UCSD-AML1 (cell line): ENCODE measurements around the gene KLHL33.

Source experiments
- DNase-seq: peaks from one replicate; lab custom pipeline; 2025; ENCODE audit not compliant: unreplicated experiment; lab: John Stamatoyannopoulos, UW

KLHL33 gene

GRCh38 chr14:20417250-20418186, 18.4 kb downstream of the KLHL33 start:
- DNase-seq = no peak

- no peak for DNase-seq
Measured at GRCh38 chr14:20416223-20416622, 19.7 kb downstream of the KLHL33 start.

GRCh38 chr14:20415782-20416206, 20.2 kb downstream of the KLHL33 start:
- peak; percentile 20 for DNase-seq

DNA sequence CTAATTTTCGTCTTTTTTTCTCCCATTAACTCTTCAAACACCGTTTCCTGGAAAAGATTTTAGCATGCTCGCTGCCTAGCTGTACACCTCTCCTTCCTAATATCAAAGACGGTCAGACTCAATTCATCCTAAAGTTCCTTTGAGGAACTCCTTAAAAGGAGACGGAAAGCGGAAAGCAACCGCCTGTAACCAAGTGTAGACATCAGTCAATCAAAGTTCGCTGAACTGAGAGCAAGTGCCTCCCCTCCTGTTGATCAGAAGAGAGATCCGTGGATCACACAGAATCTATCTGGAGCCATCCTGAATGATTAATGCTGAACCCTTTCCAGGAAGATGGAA, 22.3 kb downstream of the KLHL33 start:
- DNase-seq = no peak

GRCh38 chr14:20412876-20413743, 22.9 kb downstream of the KLHL33 start, which contains the start of gene TEP1:
Gene TEP1 (minus strand): TSS chr14:20413501. CDS start chr14:20408439, 5,062 bp downstream.
- peak; percentile 87 for DNase-seq

- no peak for DNase-seq
Measured at GRCh38 chr14:20412411-20412810, 23.6 kb downstream of the KLHL33 start.

GRCh38 chr14:20409226-20409625, 26.7 kb downstream of the KLHL33 start:
- no peak for DNase-seq

DNA sequence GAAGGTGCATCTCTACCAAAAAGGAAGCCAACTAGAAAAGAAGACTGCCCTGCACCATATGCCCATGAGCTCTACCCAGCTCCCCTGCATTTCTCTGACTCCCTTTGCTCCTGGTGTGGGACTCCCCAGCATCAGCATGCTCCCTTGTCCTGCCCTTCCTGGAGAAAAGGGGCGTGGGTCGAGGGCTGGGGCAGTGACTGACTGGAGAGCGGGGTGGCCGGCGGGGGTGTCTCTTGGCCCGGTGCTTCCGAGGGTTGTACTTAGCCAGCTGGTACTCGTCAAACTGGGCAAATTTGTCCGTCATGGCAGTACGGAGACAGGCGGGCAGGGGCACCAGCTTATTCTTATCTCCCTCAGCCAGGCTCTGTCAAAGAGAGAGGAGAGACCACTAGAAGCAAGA, 32.4 kb downstream of the KLHL33 start:
- DNase-seq = no peak

GRCh38 chr14:20400965-20401593, 34.9 kb downstream of the KLHL33 start:
- no peak for DNase-seq

DNA sequence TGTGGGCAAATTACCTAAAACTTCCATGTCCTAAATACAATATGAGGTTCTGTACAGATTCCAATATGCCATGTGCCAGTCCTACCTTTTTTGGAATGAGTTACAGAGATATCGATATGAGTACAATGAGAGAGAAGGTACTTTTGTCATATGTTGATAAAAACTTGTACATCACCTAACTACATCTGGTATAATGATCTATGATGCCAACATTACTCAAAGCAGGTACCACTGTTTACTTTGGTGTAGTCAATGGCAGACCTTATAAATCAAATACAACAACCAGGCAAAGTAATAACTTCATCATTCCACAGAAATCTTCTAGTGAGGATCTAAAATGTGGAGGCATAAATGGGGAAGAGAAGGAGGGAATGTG, 35.4 kb downstream of the KLHL33 start:
- no peak for DNase-seq

GRCh38 chr14:20397511-20397910, 38.5 kb downstream of the KLHL33 start:
- DNase-seq = no peak

- no peak for DNase-seq
Measured at GRCh38 chr14:20391505-20391904, 44.5 kb downstream of the KLHL33 start.

- DNase-seq = no peak
Measured at GRCh38 chr14:20388159-20388558, 47.8 kb downstream of the KLHL33 start.

DNA sequence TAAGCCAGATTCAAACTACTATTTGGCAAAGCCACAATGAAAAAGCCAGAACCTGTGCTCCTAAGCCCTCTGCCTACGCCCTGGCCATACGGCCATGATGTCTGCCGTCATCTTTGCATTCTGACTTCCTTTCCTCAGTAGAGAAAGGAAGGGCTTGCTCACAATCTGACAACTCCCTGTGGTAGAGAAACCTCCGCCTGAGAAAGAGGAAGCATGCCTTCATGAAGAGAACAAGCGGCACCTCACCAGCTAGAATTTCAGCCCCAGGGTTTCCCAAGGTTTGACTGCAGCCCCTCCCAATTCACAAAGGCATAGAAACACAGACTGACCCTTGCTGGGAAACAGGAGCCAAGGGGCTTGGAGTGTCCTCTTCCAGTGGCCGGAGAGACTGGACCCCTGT, 48.4 kb downstream of the KLHL33 start:
- DNase-seq = no peak

GRCh38 chr14:20386276-20386855, 49.6 kb downstream of the KLHL33 start:
- no peak for DNase-seq

DNA sequence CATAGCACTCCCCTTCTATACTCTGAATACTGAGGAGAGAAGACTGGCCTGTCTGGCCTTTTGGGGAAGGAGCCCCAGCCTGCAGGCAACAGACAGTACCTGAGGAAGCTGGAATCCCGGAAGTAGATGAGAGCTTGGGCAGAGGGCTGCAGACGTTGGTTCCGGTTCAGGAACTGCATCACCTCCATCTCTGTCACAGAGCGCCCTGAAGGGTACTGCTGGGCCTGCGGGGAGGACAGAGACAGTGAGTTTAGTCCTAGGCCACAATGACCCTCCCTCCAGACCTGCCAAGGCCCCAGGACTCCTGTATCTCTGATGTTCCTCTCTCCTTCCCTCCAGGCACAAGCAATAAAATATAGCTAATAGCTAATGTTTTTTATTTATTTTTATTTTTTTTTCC, 51.1 kb downstream of the KLHL33 start:
- DNase-seq = no peak

GRCh38 chr14:20384321-20384720, 51.6 kb downstream of the KLHL33 start:
- DNase-seq = no peak

- DNase-seq = no peak
Measured at GRCh38 chr14:20383636-20384035, 52.3 kb downstream of the KLHL33 start.

DNA sequence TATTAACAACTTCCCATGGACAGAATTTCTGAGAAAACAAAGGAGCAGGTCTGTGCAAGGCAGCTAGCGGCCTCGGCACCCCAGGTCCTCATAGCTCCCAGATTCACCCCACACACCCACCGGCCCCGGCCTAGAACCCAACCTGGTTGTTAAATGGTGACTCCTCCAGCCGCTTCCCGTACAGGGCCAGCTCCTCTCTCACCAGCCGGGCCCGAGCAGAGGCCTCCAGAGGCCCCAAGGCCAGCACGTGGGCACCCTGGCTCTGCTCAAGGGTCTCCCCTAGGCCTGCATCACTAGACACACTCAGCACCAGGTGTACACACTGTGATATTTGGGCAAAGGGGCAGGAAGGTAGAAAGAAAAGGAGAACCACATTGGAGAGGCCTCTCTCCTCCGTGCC, 52.9 kb downstream of the KLHL33 start:
- DNase-seq = no peak

DNA sequence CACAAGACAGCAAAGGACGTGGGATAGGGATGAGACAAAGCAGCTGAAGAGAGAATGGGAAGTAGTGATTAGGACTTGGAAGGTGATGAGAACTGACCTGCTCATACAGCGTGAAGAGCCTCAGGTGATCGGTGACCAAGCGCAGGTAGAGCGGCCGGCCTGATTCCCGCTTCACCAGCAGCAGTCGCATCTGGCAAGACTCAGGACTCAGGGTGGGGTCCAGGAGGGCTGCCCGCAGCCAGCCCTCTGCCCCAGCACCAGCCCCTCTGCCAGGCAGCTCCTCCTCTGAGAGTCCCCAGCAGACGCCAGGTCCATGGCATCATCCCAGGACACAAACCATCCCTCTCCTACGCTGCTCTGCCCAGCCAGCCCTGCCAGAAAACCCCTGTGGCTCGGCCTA, 53.4 kb downstream of the KLHL33 start:
- DNase-seq = no peak

DNA sequence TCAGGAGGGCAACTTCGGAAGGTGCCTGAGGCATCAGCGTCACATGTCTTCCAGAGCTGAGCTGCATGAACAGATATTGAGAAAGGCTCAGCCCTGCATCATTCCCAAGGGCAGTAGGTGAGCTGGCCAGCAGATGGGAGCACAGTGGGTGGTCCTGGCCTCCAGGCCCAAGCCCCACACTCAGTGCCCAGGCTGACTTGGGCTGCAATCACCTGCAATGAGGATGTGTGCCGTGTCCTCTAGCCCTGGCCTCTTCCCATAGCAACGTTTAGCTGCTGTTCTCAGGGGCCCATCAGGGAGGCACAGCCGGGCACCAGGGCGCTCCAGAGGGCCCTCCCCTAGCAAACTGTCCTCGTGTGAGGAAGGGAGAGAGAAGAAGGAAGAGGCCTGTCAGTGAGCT, 54.6 kb downstream of the KLHL33 start:
- DNase-seq = no peak
